HG02763 (cell line): ENCODE results near the gene MCEE.
"Not testable (repeated sequence)": the region's sequence is repeated elsewhere in the genome, so short reads cannot be mapped to it uniquely, and the experiment has no call there.

Experiments used
- ATAC-seq: cut with Tn5 transposase; IDR thresholded peaks from one replicate; pipeline ENCODE4 v1.9.1; 2021; ENCODE audit warnings: mild to moderate bottlenecking, moderate library complexity; ENCODE audit not compliant: unreplicated experiment

MCEE gene

GRCh38 chr2:71130152-71130904, at the start of gene MCEE, which contains the start of gene MPHOSPH10:
Gene MCEE, minus strand, starts transcription at chr2:71130229. Its CDS starts 10 bp downstream, at chr2:71130219.
Gene MPHOSPH10, plus strand, starts transcription at chr2:71130634. Its CDS starts 32 bp downstream, at chr2:71130666.
- peak; percentile 87 for ATAC-seq

GRCh38 chr2:71178836-71179235, 48.8 kb upstream of the MCEE start:
- ATAC-seq = not testable (repeated sequence)

GRCh38 chr2:71174207-71174606, 44.2 kb upstream of the MCEE start:
- ATAC-seq = no peak

- no peak for ATAC-seq
Measured at GRCh38 chr2:71173096-71173495, 43.1 kb upstream of the MCEE start.

GRCh38 chr2:71166812-71167211, 36.8 kb upstream of the MCEE start:
- no peak for ATAC-seq

GRCh38 chr2:71157124-71157793, 27.2 kb upstream of the MCEE start:
- no peak for ATAC-seq

- ATAC-seq = no peak
Measured at GRCh38 chr2:71156573-71156972, 26.5 kb upstream of the MCEE start.

- ATAC-seq = no peak
Measured at GRCh38 chr2:71155846-71156245, 25.8 kb upstream of the MCEE start.

GRCh38 chr2:71154798-71155197, 24.8 kb upstream of the MCEE start:
- peak; percentile 73 for ATAC-seq

GRCh38 chr2:71154279-71154678, 24.2 kb upstream of the MCEE start:
- ATAC-seq = no peak

GRCh38 chr2:71153585-71154224, 23.7 kb upstream of the MCEE start:
- no peak for ATAC-seq

GRCh38 chr2:71151620-71152019, 21.6 kb upstream of the MCEE start:
- ATAC-seq = no peak

GRCh38 chr2:71150082-71150816, 20.2 kb upstream of the MCEE start:
- ATAC-seq = no peak

- ATAC-seq = no peak
Measured at GRCh38 chr2:71148506-71149063, 18.6 kb upstream of the MCEE start.

- no peak for ATAC-seq
Measured at GRCh38 chr2:71143782-71144181, 13.8 kb upstream of the MCEE start.

- no peak for ATAC-seq
Measured at GRCh38 chr2:71136174-71136573, 6.1 kb upstream of the MCEE start.

GRCh38 chr2:71133603-71134002, 3.6 kb upstream of the MCEE start:
- ATAC-seq = no peak

- ATAC-seq = not testable (repeated sequence)
Measured at GRCh38 chr2:71131387-71132166, 1.5 kb upstream of the MCEE start.

- ATAC-seq = peak; percentile 21
Measured at GRCh38 chr2:71130905-71131244, 846 bp upstream of the MCEE start.

- peak; percentile 45 for ATAC-seq
Measured at GRCh38 chr2:71129902-71130151, 202 bp downstream of the MCEE start.
